ENCODE measurements around the gene ANXA5.

The ANXA5 gene

DNA sequence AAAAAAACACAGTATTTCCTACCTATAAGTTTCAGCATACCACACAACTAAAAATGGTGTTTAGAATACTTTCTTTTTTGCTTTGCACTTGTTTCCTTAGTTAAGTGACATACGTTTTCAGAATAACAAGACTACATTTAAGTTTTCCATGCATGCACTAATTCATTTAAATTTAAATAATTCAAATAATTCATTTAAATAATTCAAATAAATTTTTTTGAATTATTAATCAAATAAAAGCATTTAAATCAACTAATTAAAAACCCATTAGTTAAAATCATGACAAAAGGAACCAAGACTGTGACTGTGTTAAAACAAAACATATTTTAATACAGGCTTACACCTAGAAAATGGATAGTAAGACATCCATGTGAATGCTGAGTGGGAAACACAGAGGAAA is 12.8 kb downstream of the ANXA5 start:
- Histone ChIP-seq H3K36me3 (ENCODE audit: control insufficient read depth, insufficient read depth, low read length) (peaks cover 32% of the 10 kb centered on the region), H3K9me3 (ENCODE audit: control insufficient read depth, low read length) (no peaks in the 10 kb centered on the region), H3K4me1 (ENCODE audit: control insufficient read depth, insufficient read depth, low read length, poor library complexity, severe bottlenecking) (no peaks in the 10 kb centered on the region), H3K4me3 (ENCODE audit: insufficient read depth, low read depth, low read length, poor library complexity, severe bottlenecking) (no peak overlapping the region), H3K27me3 (replicated peaks; ENCODE audit: control insufficient read depth, insufficient read depth, low read length, poor library complexity, severe bottlenecking) (no peaks in the 10 kb centered on the region), H3K27ac (ENCODE audit: insufficient read depth, low read length, poor library complexity, severe bottlenecking) (no peak overlapping the region)
- DNase-seq, result no peak

DNA sequence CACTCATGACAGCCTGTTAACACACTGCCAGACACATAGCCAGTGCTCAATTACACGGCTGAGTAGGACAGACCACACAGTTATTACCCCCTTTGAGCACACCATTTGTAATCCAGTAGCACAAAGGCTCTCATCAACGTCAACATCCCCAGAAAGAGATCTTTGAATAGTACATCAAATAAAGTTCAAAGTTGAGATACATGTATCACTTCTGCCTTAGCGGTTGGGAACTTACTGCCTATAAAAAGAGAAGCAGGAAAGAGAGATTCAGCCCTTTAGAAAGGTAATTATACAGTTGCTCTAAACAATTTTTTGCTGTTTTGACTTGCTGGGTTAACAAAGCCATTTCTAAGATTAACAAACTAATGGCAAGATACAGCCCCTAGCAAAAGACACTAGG is 16.2 kb downstream of the ANXA5 start:
- H3K9me3 ChIP-seq (ENCODE audit: control insufficient read depth, low read length), result no peaks in the 10 kb centered on the region
- H3K27me3 ChIP-seq (replicated peaks; ENCODE audit: control insufficient read depth, insufficient read depth, low read length, poor library complexity, severe bottlenecking), result no peaks in the 10 kb centered on the region
- peaks cover 43% of the 10 kb centered on the region for H3K36me3 ChIP-seq (ENCODE audit: control insufficient read depth, insufficient read depth, low read length)
- no peak overlapping the region for H3K27ac ChIP-seq (ENCODE audit: insufficient read depth, low read length, poor library complexity, severe bottlenecking)
- H3K4me1 ChIP-seq (ENCODE audit: control insufficient read depth, insufficient read depth, low read length, poor library complexity, severe bottlenecking), result no peaks in the 10 kb centered on the region
- H3K4me3 ChIP-seq (ENCODE audit: insufficient read depth, low read depth, low read length, poor library complexity, severe bottlenecking), result no peak overlapping the region
- DNase-seq, result no peak

DNA sequence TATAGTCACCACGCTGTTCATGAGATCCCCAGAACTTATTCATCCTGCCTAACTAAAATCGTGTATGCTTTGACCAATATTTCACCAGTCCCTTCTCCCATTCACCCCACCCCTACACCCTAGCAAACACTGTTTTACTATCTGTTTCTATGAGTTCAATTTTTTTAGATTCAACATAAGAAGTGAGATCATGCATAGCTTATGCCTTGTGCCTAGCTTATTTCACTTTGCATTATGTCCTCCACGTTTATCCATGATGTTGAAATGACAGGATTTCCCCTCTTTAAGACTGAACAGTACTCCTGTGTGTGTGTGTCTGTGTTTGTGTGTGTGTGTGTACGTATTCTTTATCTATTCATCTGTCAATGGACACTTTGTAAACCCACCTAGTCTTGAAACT is 16.8 kb downstream of the ANXA5 start:
- Histone ChIP-seq H3K4me1 (ENCODE audit: control insufficient read depth, insufficient read depth, low read length, poor library complexity, severe bottlenecking) (no peaks in the 10 kb centered on the region), H3K36me3 (ENCODE audit: control insufficient read depth, insufficient read depth, low read length) (peaks cover 38% of the 10 kb centered on the region), H3K27me3 (replicated peaks; ENCODE audit: control insufficient read depth, insufficient read depth, low read length, poor library complexity, severe bottlenecking) (no peaks in the 10 kb centered on the region), H3K4me3 (ENCODE audit: insufficient read depth, low read depth, low read length, poor library complexity, severe bottlenecking) (no peak overlapping the region), H3K27ac (ENCODE audit: insufficient read depth, low read length, poor library complexity, severe bottlenecking) (no peak overlapping the region), H3K9me3 (ENCODE audit: control insufficient read depth, low read length) (no peaks in the 10 kb centered on the region)
- no peak for DNase-seq

DNA sequence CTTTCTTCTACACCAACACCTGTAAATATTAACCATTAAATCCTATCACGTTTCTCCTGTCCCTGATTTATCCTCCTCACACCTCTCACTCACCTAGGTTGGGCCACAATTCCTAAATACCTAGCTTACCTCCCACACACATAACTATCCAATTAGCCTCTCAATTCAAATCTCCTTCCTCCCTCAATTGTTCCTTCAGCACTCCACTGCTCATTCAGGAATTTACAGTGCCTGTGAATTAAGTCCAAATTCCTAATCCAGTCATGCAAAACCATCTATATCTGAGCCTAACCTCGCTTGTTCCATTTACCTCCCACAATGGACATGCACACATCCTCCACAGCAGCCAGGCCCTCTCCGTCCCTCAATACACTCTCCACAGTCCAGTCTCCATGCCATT is 17.5 kb downstream of the ANXA5 start:
- Histone ChIP-seq H3K4me3 (ENCODE audit: insufficient read depth, low read depth, low read length, poor library complexity, severe bottlenecking) (no peak overlapping the region), H3K36me3 (ENCODE audit: control insufficient read depth, insufficient read depth, low read length) (peaks cover 38% of the 10 kb centered on the region), H3K4me1 (ENCODE audit: control insufficient read depth, insufficient read depth, low read length, poor library complexity, severe bottlenecking) (no peaks in the 10 kb centered on the region), H3K9me3 (ENCODE audit: control insufficient read depth, low read length) (no peaks in the 10 kb centered on the region), H3K27ac (ENCODE audit: insufficient read depth, low read length, poor library complexity, severe bottlenecking) (no peak overlapping the region), H3K27me3 (replicated peaks; ENCODE audit: control insufficient read depth, insufficient read depth, low read length, poor library complexity, severe bottlenecking) (no peaks in the 10 kb centered on the region)
- DNase-seq, result no peak

DNA sequence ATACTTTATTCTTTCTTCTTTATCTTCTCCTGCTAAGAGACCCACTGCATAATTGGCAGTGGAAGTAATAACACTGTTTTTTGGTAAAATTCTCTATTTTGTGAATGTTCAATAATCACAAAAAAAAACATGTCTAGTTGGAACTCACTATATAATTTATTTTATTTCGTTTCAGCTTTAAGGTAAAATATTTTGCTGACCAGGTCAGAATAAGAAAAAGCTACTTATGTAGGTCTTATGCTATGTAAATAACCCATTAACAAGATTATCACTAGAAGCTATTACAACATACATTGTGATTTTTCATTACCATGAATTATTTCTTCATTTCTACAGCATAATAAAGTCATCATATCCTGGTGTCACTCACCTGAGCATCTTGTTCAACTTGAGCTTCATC is 19.3 kb downstream of the ANXA5 start:
- no peaks in the 10 kb centered on the region for H3K9me3 ChIP-seq (ENCODE audit: control insufficient read depth, low read length)
- no peak for DNase-seq
- no peak overlapping the region for H3K4me3 ChIP-seq (ENCODE audit: insufficient read depth, low read depth, low read length, poor library complexity, severe bottlenecking)
- H3K36me3 ChIP-seq (ENCODE audit: control insufficient read depth, insufficient read depth, low read length), result peaks cover 46% of the 10 kb centered on the region
- H3K4me1 ChIP-seq (ENCODE audit: control insufficient read depth, insufficient read depth, low read length, poor library complexity, severe bottlenecking), result no peaks in the 10 kb centered on the region
- no peaks in the 10 kb centered on the region for H3K27me3 ChIP-seq (replicated peaks; ENCODE audit: control insufficient read depth, insufficient read depth, low read length, poor library complexity, severe bottlenecking)
- no peak overlapping the region for H3K27ac ChIP-seq (ENCODE audit: insufficient read depth, low read length, poor library complexity, severe bottlenecking)

DNA sequence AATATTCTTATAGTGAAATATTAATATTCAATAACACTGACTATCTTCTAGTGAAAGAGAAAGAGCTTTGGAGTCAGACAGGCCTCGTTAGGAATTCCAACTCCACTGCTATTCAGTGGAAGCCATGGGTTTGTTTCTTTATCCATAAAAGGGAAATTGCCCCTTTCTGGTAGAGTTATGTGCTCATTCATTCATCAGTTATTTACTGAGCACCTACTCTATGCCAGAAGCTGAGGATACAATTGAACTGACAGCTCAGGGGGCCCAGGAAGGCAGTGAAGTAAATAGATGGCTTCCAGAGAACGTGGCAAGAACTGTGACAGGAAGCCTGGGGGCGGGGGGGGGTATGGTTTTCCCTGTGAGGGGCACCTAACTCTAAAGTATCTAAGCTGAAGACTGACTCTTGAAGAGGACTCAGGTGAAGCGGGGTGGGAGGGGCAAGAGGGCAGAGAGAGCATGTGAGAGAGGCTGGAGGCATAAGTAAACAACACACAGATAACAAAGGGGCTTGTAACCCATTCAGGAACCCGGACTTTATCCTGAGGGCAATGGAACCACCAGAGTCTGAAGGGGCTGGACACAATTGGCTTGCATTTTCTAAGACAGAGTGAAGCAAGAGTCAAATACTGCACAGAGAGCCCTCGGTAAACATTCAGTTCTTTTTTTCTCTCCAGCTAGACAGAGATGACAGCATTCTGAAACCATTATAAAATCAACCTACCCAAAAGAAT is 20.3 kb downstream of the ANXA5 start:
- Histone ChIP-seq H3K36me3 (ENCODE audit: control insufficient read depth, insufficient read depth, low read length) (peaks cover 55% of the 10 kb centered on the region), H3K4me1 (ENCODE audit: control insufficient read depth, insufficient read depth, low read length, poor library complexity, severe bottlenecking) (no peaks in the 10 kb centered on the region)

DNA sequence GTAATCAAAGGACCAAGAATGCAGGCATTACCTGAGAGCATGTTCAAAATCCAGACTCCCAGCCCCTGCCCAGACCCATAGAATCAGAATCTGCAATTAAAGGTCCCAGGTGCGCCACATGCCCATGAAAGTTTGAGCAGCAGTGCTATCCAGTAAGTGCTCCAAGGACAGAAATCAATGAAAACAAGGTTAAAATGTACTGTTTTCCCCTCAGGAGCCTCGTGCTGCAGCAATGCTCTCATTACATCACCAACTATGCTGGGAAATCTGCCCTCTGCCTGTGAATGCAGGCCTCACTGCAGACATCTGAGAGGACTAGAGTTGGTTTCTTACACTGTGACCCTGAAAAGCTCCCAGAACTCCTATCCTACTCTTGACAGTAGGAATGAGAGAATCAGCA is 21.1 kb downstream of the ANXA5 start:
- no peaks in the 10 kb centered on the region for H3K4me1 ChIP-seq (ENCODE audit: control insufficient read depth, insufficient read depth, low read length, poor library complexity, severe bottlenecking)
- H3K9me3 ChIP-seq (ENCODE audit: control insufficient read depth, low read length), result no peaks in the 10 kb centered on the region
- DNase-seq, result no peak
- peaks cover 52% of the 10 kb centered on the region for H3K36me3 ChIP-seq (ENCODE audit: control insufficient read depth, insufficient read depth, low read length)
- no peak overlapping the region for H3K27ac ChIP-seq (ENCODE audit: insufficient read depth, low read length, poor library complexity, severe bottlenecking)
- no peaks in the 10 kb centered on the region for H3K27me3 ChIP-seq (replicated peaks; ENCODE audit: control insufficient read depth, insufficient read depth, low read length, poor library complexity, severe bottlenecking)
- H3K4me3 ChIP-seq (ENCODE audit: insufficient read depth, low read depth, low read length, poor library complexity, severe bottlenecking), result no peak overlapping the region

More for the DNA sequence above, 20.3 kb downstream of the ANXA5 start:
- H3K4me3 ChIP-seq (ENCODE audit: insufficient read depth, low read depth, low read length, poor library complexity, severe bottlenecking), result no peak overlapping the region
- no peaks in the 10 kb centered on the region for H3K27me3 ChIP-seq (replicated peaks; ENCODE audit: control insufficient read depth, insufficient read depth, low read length, poor library complexity, severe bottlenecking)
- no peak for DNase-seq
- no peak overlapping the region for H3K27ac ChIP-seq (ENCODE audit: insufficient read depth, low read length, poor library complexity, severe bottlenecking)
- no peaks in the 10 kb centered on the region for H3K9me3 ChIP-seq (ENCODE audit: control insufficient read depth, low read length)

GRCh38 chr4:121674696-121675095 is 22.1 kb downstream of the ANXA5 start:
- Histone ChIP-seq H3K4me3 (ENCODE audit: insufficient read depth, low read depth, low read length, poor library complexity, severe bottlenecking) (no peak overlapping the region), H3K36me3 (ENCODE audit: control insufficient read depth, insufficient read depth, low read length) (peaks cover 52% of the 10 kb centered on the region), H3K27ac (ENCODE audit: insufficient read depth, low read length, poor library complexity, severe bottlenecking) (no peak overlapping the region), H3K9me3 (ENCODE audit: control insufficient read depth, low read length) (no peaks in the 10 kb centered on the region), H3K4me1 (ENCODE audit: control insufficient read depth, insufficient read depth, low read length, poor library complexity, severe bottlenecking) (no peaks in the 10 kb centered on the region), H3K27me3 (replicated peaks; ENCODE audit: control insufficient read depth, insufficient read depth, low read length, poor library complexity, severe bottlenecking) (no peaks in the 10 kb centered on the region)
- DNase-seq, result no peak

- Histone ChIP-seq H3K36me3 (ENCODE audit: control insufficient read depth, insufficient read depth, low read length) (peaks cover 51% of the 10 kb centered on the region), H3K9me3 (ENCODE audit: control insufficient read depth, low read length) (no peaks in the 10 kb centered on the region), H3K4me1 (ENCODE audit: control insufficient read depth, insufficient read depth, low read length, poor library complexity, severe bottlenecking) (no peaks in the 10 kb centered on the region), H3K4me3 (ENCODE audit: insufficient read depth, low read depth, low read length, poor library complexity, severe bottlenecking) (no peak overlapping the region), H3K27ac (ENCODE audit: insufficient read depth, low read length, poor library complexity, severe bottlenecking) (no peak overlapping the region), H3K27me3 (replicated peaks; ENCODE audit: control insufficient read depth, insufficient read depth, low read length, poor library complexity, severe bottlenecking) (no peaks in the 10 kb centered on the region)
- no peak for DNase-seq
These were observed 22.6 kb downstream of the ANXA5 start for GRCh38 chr4:121674191-121674590.

DNA sequence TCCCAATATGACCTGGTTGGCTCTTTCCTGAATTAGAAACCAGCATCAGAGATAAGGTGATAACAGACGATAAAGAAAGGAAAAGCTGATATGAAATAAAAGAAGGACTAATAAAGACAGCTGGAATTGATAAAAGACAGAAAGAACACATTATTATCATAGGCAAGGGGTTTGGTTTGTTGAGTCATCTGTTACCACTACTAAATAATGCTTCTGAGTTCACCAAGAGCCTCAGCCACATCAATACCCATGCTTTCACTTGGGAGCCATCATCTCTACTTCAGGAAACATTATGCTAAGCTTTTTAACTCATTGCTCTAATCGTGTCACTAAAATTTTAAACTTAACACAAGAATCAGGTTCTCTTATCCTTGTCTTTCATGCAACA is 27.6 kb downstream of the ANXA5 start:
- Histone ChIP-seq H3K27me3 (replicated peaks; ENCODE audit: control insufficient read depth, insufficient read depth, low read length, poor library complexity, severe bottlenecking) (no peaks in the 10 kb centered on the region), H3K4me3 (ENCODE audit: insufficient read depth, low read depth, low read length, poor library complexity, severe bottlenecking) (no peak overlapping the region), H3K9me3 (ENCODE audit: control insufficient read depth, low read length) (no peaks in the 10 kb centered on the region), H3K27ac (ENCODE audit: insufficient read depth, low read length, poor library complexity, severe bottlenecking) (no peak overlapping the region), H3K36me3 (ENCODE audit: control insufficient read depth, insufficient read depth, low read length) (peaks cover 49% of the 10 kb centered on the region), H3K4me1 (ENCODE audit: control insufficient read depth, insufficient read depth, low read length, poor library complexity, severe bottlenecking) (no peaks in the 10 kb centered on the region)
- no peak for DNase-seq

Data from effector memory CD4-positive, alpha-beta T cell (primary cell).